Ectodermal cell (in vitro differentiated cells): ENCODE data around the gene CAMK2D.

Experiments
- H3K27ac ChIP-seq: 2 replicates; pipeline ENCODE4 v1.7.0; 2013; ENCODE audit warnings: mild to moderate bottlenecking, low read depth, low read length; ENCODE audit not compliant: insufficient read depth, poor library complexity, severe bottlenecking
- H3K27me3 ChIP-seq: 2 replicates; pipeline ENCODE4 v1.7.0; 2013; ENCODE audit warnings: mild to moderate bottlenecking, low read length; ENCODE audit not compliant: insufficient read depth, control insufficient read depth, poor library complexity, severe bottlenecking
- H3K36me3 ChIP-seq: one replicate; pipeline ENCODE4 v1.7.0; 2013; ENCODE audit warnings: low read length; ENCODE audit not compliant: control insufficient read depth, insufficient read depth
- H3K4me1 ChIP-seq: one replicate; pipeline ENCODE4 v1.7.0; 2013; ENCODE audit warnings: low read length; ENCODE audit not compliant: control insufficient read depth, insufficient read depth
- H3K4me3 ChIP-seq: 2 replicates; pipeline ENCODE4 v1.7.0; 2013; ENCODE audit warnings: low read depth, low read length, control low read depth; ENCODE audit not compliant: insufficient read depth
- H3K9me3 ChIP-seq: 2 replicates; pipeline ENCODE4 v1.7.0; 2013; ENCODE audit warnings: mild to moderate bottlenecking, low read length, moderate library complexity; ENCODE audit not compliant: control insufficient read depth
- WGBS, 2 experiments: methylation state at CpG; one replicate each; pipeline ENCODE4 v1.1.7; 2013; ENCODE audit warnings: missing lambda C conversion rate in 2 of 2; 5-methylcytosine and 5-hydroxymethylcytosine counted together

Gene CAMK2D

DNA sequence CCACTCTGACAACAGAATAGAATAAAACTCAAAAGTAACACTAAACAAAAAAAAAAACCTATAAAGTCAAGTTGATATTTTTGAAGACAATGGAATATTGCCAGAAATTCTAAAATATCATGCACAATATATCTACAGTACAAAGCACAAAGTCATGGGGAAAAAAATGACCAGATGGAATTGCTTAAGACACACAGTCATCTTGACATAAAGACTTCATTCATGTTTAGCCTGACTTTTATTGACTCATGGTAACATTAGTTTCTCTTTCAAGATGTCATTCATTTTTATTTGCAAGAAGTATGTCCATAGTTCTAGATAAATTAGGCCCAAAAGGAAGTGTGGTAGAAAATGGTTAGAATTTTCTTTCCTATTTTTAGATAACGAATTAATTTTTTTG is 259.1 kb downstream of the CAMK2D start:
- Histone ChIP-seq H3K27ac (no peak overlapping the region), H3K4me3 (no peak overlapping the region), H3K9me3 (no peaks in the 10 kb centered on the region), H3K36me3 (no peaks in the 10 kb centered on the region), H3K27me3 (no peaks in the 10 kb centered on the region), H3K4me1 (no peaks in the 10 kb centered on the region)
- WGBS, 2 experiments, result 89 to 97% methylated on average over 1 of the region's 1 CpG

- Histone ChIP-seq H3K27me3 (no peaks in the 10 kb centered on the region), H3K4me3 (no peak overlapping the region), H3K27ac (no peak overlapping the region), H3K4me1 (no peaks in the 10 kb centered on the region), H3K9me3 (no peaks in the 10 kb centered on the region), H3K36me3 (no peaks in the 10 kb centered on the region)
- WGBS, 2 experiments, result 96 to 98% methylated on average over 4 of the region's 4 CpGs
Observed at GRCh38 chr4:113500424-113500823, 261.1 kb downstream of the CAMK2D start.

DNA sequence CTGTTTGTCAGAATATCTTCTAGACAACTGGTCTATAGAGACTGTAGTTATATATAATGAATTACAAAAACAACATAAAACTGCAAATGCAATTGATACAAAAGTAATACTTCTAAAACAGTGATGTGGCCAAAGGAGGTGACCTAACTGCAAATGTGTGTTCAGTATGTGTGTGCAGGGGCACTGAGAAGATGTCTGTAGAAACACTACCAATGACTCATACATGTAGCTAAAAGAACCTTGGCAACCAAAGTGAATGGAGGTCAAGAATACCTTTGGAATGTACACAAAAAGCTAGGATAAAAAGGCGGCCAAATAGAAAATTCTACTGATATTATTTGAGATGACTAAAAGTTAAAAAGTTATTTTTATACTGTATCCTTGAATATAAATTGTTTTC is 261.8 kb downstream of the CAMK2D start:
- no peaks in the 10 kb centered on the region for H3K36me3 ChIP-seq
- 91 to 100% methylated on average over 1 of the region's 1 CpG for WGBS, 2 experiments
- no peak overlapping the region for H3K27ac ChIP-seq
- H3K4me3 ChIP-seq, result no peak overlapping the region
- no peaks in the 10 kb centered on the region for H3K27me3 ChIP-seq
- H3K4me1 ChIP-seq, result no peaks in the 10 kb centered on the region
- H3K9me3 ChIP-seq, result no peaks in the 10 kb centered on the region

DNA sequence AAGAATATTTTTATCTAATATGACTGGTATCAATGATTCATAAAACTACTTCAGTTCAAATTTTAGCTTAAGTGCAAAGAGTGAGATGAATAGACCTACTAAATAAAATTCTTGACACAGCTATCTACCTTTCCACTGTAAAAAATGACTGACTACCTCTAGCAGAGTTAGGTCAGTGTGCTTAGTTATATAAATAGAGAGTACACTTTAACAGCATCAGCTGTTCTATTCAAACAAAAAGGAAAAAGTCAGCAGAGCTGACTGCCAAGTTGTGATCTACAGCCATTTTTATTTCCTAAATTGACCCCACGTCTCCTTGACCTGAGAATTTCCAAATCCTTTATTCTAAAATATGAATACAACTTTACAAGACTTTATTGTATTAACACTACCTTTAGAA is 262.4 kb downstream of the CAMK2D start:
- WGBS, 2 experiments, result 100% methylated on average over 1 of the region's 1 CpG; no CpG with 5 or more reads in 1 of the 2 experiments
- no peaks in the 10 kb centered on the region for H3K9me3 ChIP-seq
- no peak overlapping the region for H3K27ac ChIP-seq
- H3K27me3 ChIP-seq, result no peaks in the 10 kb centered on the region
- H3K36me3 ChIP-seq, result no peaks in the 10 kb centered on the region
- H3K4me3 ChIP-seq, result no peak overlapping the region
- H3K4me1 ChIP-seq, result no peaks in the 10 kb centered on the region

DNA sequence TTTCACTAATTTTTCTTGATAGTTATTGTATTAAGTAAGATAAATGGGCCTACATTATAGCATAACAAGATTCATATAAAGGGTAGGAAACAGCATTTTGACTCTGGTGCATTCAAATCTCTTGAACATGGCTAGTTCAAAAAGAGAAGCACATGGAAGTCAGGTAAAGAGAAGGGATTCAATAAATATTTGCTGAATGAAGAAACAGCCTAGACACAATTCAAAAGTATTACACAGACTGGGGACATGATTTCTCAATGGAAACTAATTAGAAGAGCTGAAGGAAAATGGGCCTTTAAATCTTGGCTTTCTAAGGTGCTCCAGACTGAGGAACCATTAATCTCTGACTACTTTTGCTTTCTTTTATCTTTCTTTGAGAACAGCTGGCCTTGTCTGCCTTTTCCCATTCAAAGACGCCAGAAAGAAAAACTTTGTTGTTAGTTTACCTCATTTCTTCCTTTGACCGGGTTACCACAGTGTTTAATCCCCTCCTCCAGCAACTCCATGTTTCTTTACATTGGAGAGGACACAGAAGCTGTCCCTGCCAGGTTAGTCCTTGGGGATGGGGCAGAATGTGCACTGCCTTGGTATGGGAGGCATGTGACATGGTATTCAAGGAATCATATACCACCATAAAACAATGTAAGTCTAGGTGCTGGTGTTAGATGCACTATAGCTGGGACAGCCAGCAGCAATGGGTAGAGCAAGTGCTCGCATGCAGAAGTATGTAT is 264.2 kb downstream of the CAMK2D start:
- no peaks in the 10 kb centered on the region for H3K4me1 ChIP-seq
- H3K9me3 ChIP-seq, result no peaks in the 10 kb centered on the region
- H3K27me3 ChIP-seq, result no peaks in the 10 kb centered on the region
- no peaks in the 10 kb centered on the region for H3K36me3 ChIP-seq
- 81 to 85% methylated on average over 3 of the region's 3 CpGs for WGBS, 2 experiments
- H3K27ac ChIP-seq, result peak overlapping the region; percentile 33
- H3K4me3 ChIP-seq, result no peak overlapping the region

GRCh38 chr4:113496698-113497097 is 264.8 kb downstream of the CAMK2D start:
- Histone ChIP-seq H3K4me1 (no peaks in the 10 kb centered on the region), H3K4me3 (no peak overlapping the region), H3K27ac (no peak overlapping the region), H3K9me3 (no peaks in the 10 kb centered on the region), H3K36me3 (no peaks in the 10 kb centered on the region), H3K27me3 (no peaks in the 10 kb centered on the region)
- 48 to 50% methylated on average over 2 of the region's 2 CpGs for WGBS, 2 experiments

- no peaks in the 10 kb centered on the region for H3K27me3 ChIP-seq
- no peaks in the 10 kb centered on the region for H3K36me3 ChIP-seq
- no peaks in the 10 kb centered on the region for H3K4me1 ChIP-seq
- H3K4me3 ChIP-seq, result no peak overlapping the region
- no peak overlapping the region for H3K27ac ChIP-seq
- H3K9me3 ChIP-seq, result no peaks in the 10 kb centered on the region
- 88 to 93% methylated on average over 5 to 6 of the region's 6 CpGs for WGBS, 2 experiments
Observed at GRCh38 chr4:113495790-113496189, 265.7 kb downstream of the CAMK2D start.

GRCh38 chr4:113483131-113483530 is 278.4 kb downstream of the CAMK2D start:
- H3K4me1 ChIP-seq, result no peaks in the 10 kb centered on the region
- H3K36me3 ChIP-seq, result no peaks in the 10 kb centered on the region
- no peak overlapping the region for H3K4me3 ChIP-seq
- no peak overlapping the region for H3K27ac ChIP-seq
- WGBS, 2 experiments, result 93 to 96% methylated on average over 6 of the region's 6 CpGs
- no peaks in the 10 kb centered on the region for H3K27me3 ChIP-seq
- no peaks in the 10 kb centered on the region for H3K9me3 ChIP-seq

GRCh38 chr4:113482325-113482724 is 279.2 kb downstream of the CAMK2D start:
- H3K36me3 ChIP-seq, result no peaks in the 10 kb centered on the region
- H3K4me1 ChIP-seq, result no peaks in the 10 kb centered on the region
- H3K9me3 ChIP-seq, result no peaks in the 10 kb centered on the region
- no peak overlapping the region for H3K27ac ChIP-seq
- no peak overlapping the region for H3K4me3 ChIP-seq
- no peaks in the 10 kb centered on the region for H3K27me3 ChIP-seq

GRCh38 chr4:113481820-113482219 is 279.7 kb downstream of the CAMK2D start:
- Histone ChIP-seq H3K27me3 (no peaks in the 10 kb centered on the region), H3K4me1 (no peaks in the 10 kb centered on the region), H3K9me3 (no peaks in the 10 kb centered on the region), H3K36me3 (no peaks in the 10 kb centered on the region), H3K4me3 (no peak overlapping the region), H3K27ac (no peak overlapping the region)

- Histone ChIP-seq H3K27ac (no peak overlapping the region), H3K4me1 (no peaks in the 10 kb centered on the region), H3K9me3 (no peaks in the 10 kb centered on the region), H3K4me3 (no peak overlapping the region), H3K27me3 (no peaks in the 10 kb centered on the region), H3K36me3 (no peaks in the 10 kb centered on the region)
- WGBS, 2 experiments, result 87 to 90% methylated on average over 11 to 12 of the region's 12 CpGs
Observed at GRCh38 chr4:113480109-113480508, 281.4 kb downstream of the CAMK2D start.
